HepG2 (cell line): ENCODE measurements around the gene KRT38. TPM values are rescaled to one million over a fixed set of nuclear protein-coding genes. Genes with fewer than 3 reads are reported as not detected.

Experiments used
- ATAC-seq: fragments of 200-7000 bp; cut with Tn5 transposase; 3 replicates; pipeline ENCODE4 v1.9.1; 2020; ENCODE audit warnings: mild to moderate bottlenecking, moderate library complexity
- BruUV-seq: library from RNA; stranded (reverse); fragments of 400-500 nt; replicated peaks from 2 replicates; lab custom pipeline; 2021; lab: Mats Ljungman, UMichigan
- CTCF ChIA-PET: fragments of 300-600 bp; formaldehyde crosslinking; extraction: SDS; loops from one replicate; lab custom pipeline; 2021; ENCODE audit warnings: low total read pairs, inconsistent platforms, low intra/inter-chr PET ratio; lab: Yijun Ruan, JAX
- POLR2A ChIA-PET: fragments of 350-600 bp; sonication (Branson Sonifier 250); formaldehyde crosslinking; loops from one replicate; lab custom pipeline; 2020; ENCODE audit warnings: antibody characterized with exemption, inconsistent platforms; lab: Yijun Ruan, JAX
- DNase-seq: peaks from one replicate; pipeline ENCODE4 v3.0.0-alpha.2; 2015; ENCODE audit warnings: low spot score
- FAIRE-seq: peaks from 3 replicates; lab custom pipeline; 2011; peaks lifted over from hg19 to GRCh38; lab: Jason Lieb, UNC
- H2AFZ ChIP-seq: one replicate; pipeline ENCODE4 v1.6.1; 2011; ENCODE audit warnings: low read length, inconsistent platforms
- H3K27ac ChIP-seq: fragments of 300-600 bp; 3 replicates; pipeline ENCODE4 v1.8.0; 2011; ENCODE audit warnings: mixed run types, mild to moderate bottlenecking, mixed read lengths, low read length, inconsistent platforms; ENCODE audit not compliant: insufficient read depth; ENCODE audit errors: extremely low read length
- H3K27me3 ChIP-seq, 2 experiments: fragments of 200-600 bp in 1 of 2; 2 replicates in 1 of 2; 3 replicates in 1 of 2; pipeline versions ENCODE4 v1.6.0 to v1.8.0; 2011; ENCODE audit warnings: low read length in 2 of 2, mild to moderate bottlenecking in 2 of 2, moderate library complexity in 2 of 2, inconsistent platforms in 1 of 2; ENCODE audit not compliant: insufficient read depth in 2 of 2, control insufficient read depth in 1 of 2
- H3K36me3 ChIP-seq, 2 experiments: fragments of 200-600 bp in 1 of 2; replicated peaks in 1 of 2; 2 replicates in 1 of 2; 3 replicates in 1 of 2; pipeline versions ENCODE4 v1.5.1 to v1.8.0; 2011; ENCODE audit warnings: low read length in 2 of 2, inconsistent platforms in 1 of 2; ENCODE audit not compliant: insufficient read depth in 2 of 2, control insufficient read depth in 1 of 2
- H3K4me1 ChIP-seq: 2 replicates; pipeline ENCODE4 v1.5.1; 2012; ENCODE audit warnings: low read length, inconsistent platforms; ENCODE audit not compliant: insufficient read depth
- H3K4me2 ChIP-seq: 2 replicates; pipeline ENCODE4 v1.6.0; 2011; ENCODE audit warnings: low read depth, low read length, inconsistent platforms
- H3K4me3 ChIP-seq, 3 experiments: fragments of 200-600 bp in 1 of 3; sonication (generic), shearing (Covaris generic) in 1 of 3; replicated peaks in 1 of 3; 2 replicates each; pipeline ENCODE4 v1.5.1; 2011 to 2016; ENCODE audit warnings: low read length in 3 of 3, inconsistent platforms in 2 of 3, low read depth in 2 of 3, mild to moderate bottlenecking in 2 of 3, control low read depth in 1 of 3, mixed read lengths in 1 of 3; ENCODE audit not compliant: insufficient read depth in 1 of 3
- H3K79me2 ChIP-seq: one replicate; pipeline ENCODE4 v1.6.1; 2011; ENCODE audit warnings: low read length, inconsistent platforms; ENCODE audit not compliant: insufficient read depth
- H3K9ac ChIP-seq: 2 replicates; pipeline ENCODE4 v1.6.0; 2011; ENCODE audit warnings: mild to moderate bottlenecking, low read depth, low read length, inconsistent platforms; ENCODE audit not compliant: insufficient read depth
- H3K9me3 ChIP-seq: 2 replicates; pipeline ENCODE4 v1.5.1; 2012; ENCODE audit warnings: mild to moderate bottlenecking, low read length
- H4K20me1 ChIP-seq: 2 replicates; pipeline ENCODE4 v1.6.0; 2011; ENCODE audit warnings: inconsistent platforms, mild to moderate bottlenecking, low read length, moderate library complexity; ENCODE audit not compliant: insufficient read depth
- CREB1 ChIP-seq, 2 experiments: fragments of 450-650 bp in 1 of 2; IDR thresholded peaks; 2 replicates each; pipeline ENCODE4 v1.6.1; 2016 to 2017; ENCODE audit warnings: control low read depth in 1 of 2, mild to moderate bottlenecking in 1 of 2, missing compliant biosample characterization in 1 of 2, missing genetic modification characterization in 1 of 2
- ETV5 ChIP-seq: IDR thresholded peaks from 2 replicates; pipeline ENCODE4 v1.6.1; 2018; ENCODE audit warnings: missing biosample characterization, missing genetic modification reagents, inconsistent platforms, borderline replicate concordance
- KAT2B ChIP-seq: fragments of 150-350 bp; IDR thresholded peaks from 2 replicates; pipeline ENCODE4 v1.6.1; 2014; ENCODE audit warnings: low read depth, low read length, borderline replicate concordance
- ZNF350 ChIP-seq: sonication (generic); formaldehyde crosslinking; IDR thresholded peaks from 2 replicates; pipeline ENCODE4 v1.4.0; 2020; ENCODE audit warnings: mild to moderate bottlenecking, low read depth, missing genetic modification reagents, borderline replicate concordance
- ZNF598 ChIP-seq: sonication (generic); formaldehyde crosslinking; IDR thresholded peaks from 2 replicates; pipeline ENCODE4 v1.5.1; 2020; ENCODE audit warnings: mild to moderate bottlenecking, missing genetic modification reagents, borderline replicate concordance
- WGBS: methylation state at CpG from one replicate; pipeline ENCODE4 v1.1.6; 2017; ENCODE audit warnings: low lambda C conversion rate; 5-methylcytosine and 5-hydroxymethylcytosine counted together
- in situ Hi-C: cut with HindIII; loops from 2 replicates; pipeline ENCODE4 v1.10.0; 2017; ENCODE audit warnings: low pct_unique_long_range_greater_than_20kb; ENCODE audit not compliant: extremely low pct_ligation_motif_present
- intact Hi-C: fragments of 100-400 bp; cut with micrococcal nuclease; formaldehyde crosslinking; loops from one replicate; pipeline ENCODE4 v1.10.0; 2022; ENCODE audit not compliant: unreplicated experiment
- polyA plus RNA-seq, 8 experiments: library from polyadenylated mRNA; depleted of rRNA in 3 of 8; stranded (reverse) in 7 of 8; unstranded in 1 of 8; fragments of >200 nt; fragmentation: Illumina TruSeq in 4 of 8; extraction: Trizol in 4 of 8; gene quantifications; 2 replicates each; pipeline versions ENCODE4 v1.2.1 to v1.2.3, GENCODE V29; 2011 to 2016; ENCODE audit warnings: low read depth in 4 of 8, missing spikeins in 1 of 8, mixed read lengths in 1 of 8; ENCODE audit not compliant: insufficient read depth in 1 of 8
- total RNA-seq, 5 experiments: library from RNA; depleted of rRNA; stranded (reverse); fragments of >200 nt; fragmentation: Illumina TruSeq; extraction: Trizol; gene quantifications; 2 replicates each; pipeline ENCODE4 v1.2.3, GENCODE V29; 2016; ENCODE audit warnings: low read depth in 1 of 5
- TF ChIP-seq, protein P1 (sequence below), 2 experiments: fragments of 450-650 bp in 1 of 2; sonication (generic) in 1 of 2; formaldehyde crosslinking; IDR thresholded peaks; 2 replicates each; pipeline versions ENCODE4 v1.5.0 to v1.8.0; 2020 to 2022; ENCODE audit warnings: mild to moderate bottlenecking in 1 of 2, missing genetic modification reagents in 1 of 2

Gene KRT38
- total and polyA plus RNA-seq, 2 of the 13 experiments (the other 11 are each of a cell fraction or from before 2014, with no cell fraction given): not detected

DNA sequence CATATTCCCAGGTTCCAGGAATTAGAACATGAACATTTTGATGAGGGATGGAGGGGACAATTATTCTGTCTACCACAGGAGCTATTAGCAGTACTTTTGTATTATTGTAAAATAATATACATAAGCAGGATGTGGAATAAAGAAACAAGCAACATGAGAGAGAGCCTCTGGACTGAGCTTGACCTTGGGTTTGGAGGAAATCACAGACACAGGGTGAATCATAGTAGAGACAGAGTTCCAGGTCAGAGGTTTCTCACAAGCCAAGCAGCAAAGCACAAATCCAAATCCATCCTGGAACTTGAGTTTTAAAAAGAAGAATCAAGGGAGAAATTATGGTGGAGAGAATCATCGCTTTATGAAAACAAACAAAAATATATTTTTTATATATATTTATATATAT lies 48.5 kb downstream of the KRT38 start:
- in situ Hi-C loops (no loop called here), intact Hi-C loops (no loop called here)
- DNase-seq: no peak
- no peak for ATAC-seq
- TF ChIP-seq KAT2B (no peak), ZNF598 (no peak), ZNF350 (CRISPR knock-in tag) (no peak)
- TF ChIP-seq, protein P1, sequence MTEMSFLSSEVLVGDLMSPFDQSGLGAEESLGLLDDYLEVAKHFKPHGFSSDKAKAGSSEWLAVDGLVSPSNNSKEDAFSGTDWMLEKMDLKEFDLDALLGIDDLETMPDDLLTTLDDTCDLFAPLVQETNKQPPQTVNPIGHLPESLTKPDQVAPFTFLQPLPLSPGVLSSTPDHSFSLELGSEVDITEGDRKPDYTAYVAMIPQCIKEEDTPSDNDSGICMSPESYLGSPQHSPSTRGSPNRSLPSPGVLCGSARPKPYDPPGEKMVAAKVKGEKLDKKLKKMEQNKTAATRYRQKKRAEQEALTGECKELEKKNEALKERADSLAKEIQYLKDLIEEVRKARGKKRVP (CRISPR knock-in tag; IDR thresholded peaks at IDR 0.05): no peak
- Histone ChIP-seq H4K20me1 (no peaks in the 10 kb centered on the region), H3K27ac (no peak overlapping the region), H3K79me2 (no peaks in the 10 kb centered on the region), H2AFZ (no peak overlapping the region), H3K9me3 (no peaks in the 10 kb centered on the region), H3K4me2 (no peak overlapping the region), H3K36me3 (no peaks in the 10 kb centered on the region), H3K4me3 (no peak overlapping the region), H3K9ac (no peak overlapping the region), H3K4me1 (no peaks in the 10 kb centered on the region), H3K27me3 (peaks cover 2 to 14% of the 10 kb centered on the region in 2 experiments; a peak in 2 of 5 replicates)
- POLR2A ChIA-PET: no interaction called here
- no peak for FAIRE-seq
- WGBS: 86% methylated on average over 1 of the region's 1 CpG
- CTCF ChIA-PET: no interaction called here
- no TSS peak for BruUV-seq

DNA sequence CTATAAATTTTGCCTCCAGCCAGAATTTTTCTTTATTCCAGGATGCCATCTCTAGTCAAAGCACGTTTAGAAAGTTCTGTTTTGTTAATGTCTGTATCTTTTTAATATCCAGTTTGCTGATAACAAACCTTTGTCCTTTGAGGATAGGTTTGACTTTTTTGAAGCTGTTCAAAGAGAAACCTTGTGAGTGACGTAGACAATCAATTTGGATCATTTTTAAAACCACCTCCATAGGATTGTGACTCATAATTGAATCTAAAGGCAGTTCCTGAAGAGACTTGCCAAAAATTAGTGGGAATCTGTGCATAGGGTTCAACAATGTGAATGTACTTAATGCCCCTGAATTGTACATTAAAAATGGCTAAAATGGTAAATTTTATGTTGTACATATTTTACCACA lies 49.2 kb downstream of the KRT38 start:
- in situ Hi-C loops: no loop called here
- POLR2A ChIA-PET: no interaction called here

More for the DNA sequence above, 49.2 kb downstream of the KRT38 start:
- Histone ChIP-seq H3K9ac (no peak overlapping the region), H3K27ac (no peak overlapping the region), H2AFZ (no peak overlapping the region), H3K27me3 (peaks cover 2 to 14% of the 10 kb centered on the region in 2 experiments; a peak in 2 of 5 replicates), H4K20me1 (no peaks in the 10 kb centered on the region), H3K4me3 (no peak overlapping the region), H3K4me2 (no peak overlapping the region), H3K36me3 (no peaks in the 10 kb centered on the region), H3K9me3 (peaks cover 4% of the 10 kb centered on the region), H3K79me2 (no peaks in the 10 kb centered on the region), H3K4me1 (no peaks in the 10 kb centered on the region)
- CTCF ChIA-PET: no interaction called here
- WGBS: 3% methylated on average over 2 of the region's 2 CpGs
- ATAC-seq (no peak), FAIRE-seq (no peak), DNase-seq (no peak)
- intact Hi-C loops: no loop called here
- BruUV-seq: no TSS peak
- TF ChIP-seq ETV5 (no peak), CREB1 (IDR thresholded peaks at IDR 0.05) (peak; percentile 79), CREB1 (CRISPR knock-in tag; IDR thresholded peaks at IDR 0.05) (no peak)
